Gastrocnemius medialis (tissue), 4 donors: ENCODE measurements around the gene KRT9.

Source experiments
- POLR2A ChIP-seq, 2 donors: fragments of 450-650 bp; IDR thresholded peaks; one replicate each; pipeline ENCODE4 v1.6.1; 2017; ENCODE audit warnings: antibody characterized with exemption in 2 of 2, mild to moderate bottlenecking in 2 of 2, moderate library complexity in 2 of 2
- TF ChIP-seq, protein P1 (sequence below), 5 experiments: fragments of 450-650 bp in 3 of 5; fragments of 200-600 bp in 2 of 5; sonication (generic) in 2 of 5; IDR thresholded peaks in 4 of 5; conservative IDR thresholded peaks in 1 of 5; 1 replicate in 4 of 5; 2 replicates in 1 of 5; pipeline ENCODE4 v1.5.1; 2016 to 2019; ENCODE audit warnings: antibody characterized with exemption in 5 of 5, mild to moderate bottlenecking in 3 of 5, moderate library complexity in 3 of 5

- TF ChIP-seq, protein P1, sequence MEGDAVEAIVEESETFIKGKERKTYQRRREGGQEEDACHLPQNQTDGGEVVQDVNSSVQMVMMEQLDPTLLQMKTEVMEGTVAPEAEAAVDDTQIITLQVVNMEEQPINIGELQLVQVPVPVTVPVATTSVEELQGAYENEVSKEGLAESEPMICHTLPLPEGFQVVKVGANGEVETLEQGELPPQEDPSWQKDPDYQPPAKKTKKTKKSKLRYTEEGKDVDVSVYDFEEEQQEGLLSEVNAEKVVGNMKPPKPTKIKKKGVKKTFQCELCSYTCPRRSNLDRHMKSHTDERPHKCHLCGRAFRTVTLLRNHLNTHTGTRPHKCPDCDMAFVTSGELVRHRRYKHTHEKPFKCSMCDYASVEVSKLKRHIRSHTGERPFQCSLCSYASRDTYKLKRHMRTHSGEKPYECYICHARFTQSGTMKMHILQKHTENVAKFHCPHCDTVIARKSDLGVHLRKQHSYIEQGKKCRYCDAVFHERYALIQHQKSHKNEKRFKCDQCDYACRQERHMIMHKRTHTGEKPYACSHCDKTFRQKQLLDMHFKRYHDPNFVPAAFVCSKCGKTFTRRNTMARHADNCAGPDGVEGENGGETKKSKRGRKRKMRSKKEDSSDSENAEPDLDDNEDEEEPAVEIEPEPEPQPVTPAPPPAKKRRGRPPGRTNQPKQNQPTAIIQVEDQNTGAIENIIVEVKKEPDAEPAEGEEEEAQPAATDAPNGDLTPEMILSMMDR (IDR thresholded peaks at IDR 0.05 in 4 of 5, conservative IDR thresholded peaks at IDR 0.05 in 1 of 5), result no peak
- TF ChIP-seq POLR2A (IDR thresholded peaks at IDR 0.05), result no peak
Measured at GRCh38 chr17:41619036-41619926, 47.4 kb upstream of the KRT9 start.
